Right forelimb (tissue), 1 donor: ENCODE data around the gene FAM180A.
"Not testable (repeated sequence)": the region's sequence is repeated elsewhere in the genome, so short reads cannot be mapped to it uniquely, and the experiment has no call there.

ENCODE experiments used
- DNase-seq: peaks from one replicate; pipeline ENCODE4 v3.0.0-alpha.2; 2018

FAM180A gene

GRCh38 chr7:135748770-135749169 lies at the start of gene FAM180A:
TSS of gene FAM180A (minus strand) at chr7:135748813. CDS start at chr7:135748580, 233 bp downstream.
- peak; percentile 75 for DNase-seq

DNA sequence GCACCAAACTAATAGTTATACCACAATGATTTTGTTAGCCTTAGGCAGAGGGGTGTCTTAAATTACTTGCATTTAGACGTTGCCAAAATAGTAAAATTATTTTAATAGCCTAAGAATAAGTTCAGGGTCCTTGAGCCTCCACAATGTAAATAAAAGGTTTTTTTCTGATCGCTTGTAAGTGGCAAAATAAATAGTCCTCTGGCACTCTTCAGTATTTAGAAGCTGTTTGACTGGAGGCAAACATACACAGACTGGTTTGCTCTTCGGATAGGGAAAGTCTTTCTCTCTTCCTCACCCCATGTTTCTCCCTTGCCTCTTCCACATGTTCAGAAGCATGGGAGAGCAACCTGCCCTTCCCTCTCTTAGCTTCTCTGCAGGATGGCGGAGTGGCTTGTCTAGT lies 49.5 kb upstream of the FAM180A start:
- DNase-seq: no peak

GRCh38 chr7:135795846-135796570 lies 47.4 kb upstream of the FAM180A start:
- no peak for DNase-seq

DNA sequence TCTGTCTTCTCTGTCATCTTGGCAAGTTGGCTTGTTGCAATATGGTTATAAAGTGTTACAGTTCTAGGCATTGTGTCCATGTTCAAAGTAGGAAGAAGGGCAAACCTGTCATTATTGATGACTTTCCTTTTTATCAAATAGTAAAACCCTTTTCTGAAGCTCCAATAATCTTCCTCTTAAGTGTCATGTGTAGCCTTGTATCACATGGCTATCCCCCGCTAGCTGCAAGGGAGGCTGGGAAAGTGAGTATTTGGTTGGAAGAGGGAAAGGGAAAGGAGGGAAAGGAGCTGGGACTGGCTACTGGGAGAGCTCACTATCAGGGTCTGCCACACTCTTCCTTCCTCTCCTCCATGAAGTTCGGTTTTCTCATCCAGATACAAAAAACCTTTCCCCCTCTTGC lies 45.2 kb upstream of the FAM180A start:
- no peak for DNase-seq

DNA sequence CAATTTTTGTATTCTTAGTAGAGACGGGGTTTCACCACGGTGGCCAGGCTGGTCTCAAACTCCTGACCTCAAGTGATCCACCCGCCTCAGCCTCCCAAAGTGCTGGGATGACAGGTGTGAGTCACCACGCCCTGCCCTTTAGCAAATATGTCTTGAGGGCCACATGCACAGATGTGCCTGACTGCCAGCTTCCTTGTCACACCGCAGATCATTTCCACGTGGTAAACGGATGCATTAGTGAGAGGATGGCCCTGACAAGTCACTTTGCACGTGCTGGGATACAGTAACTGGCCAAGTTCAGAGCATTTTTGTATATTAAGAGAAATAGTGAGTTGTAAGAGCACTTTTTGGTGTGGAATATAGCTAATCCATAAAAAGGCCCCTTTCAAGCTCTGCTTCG lies 44.3 kb upstream of the FAM180A start:
- no peak for DNase-seq

GRCh38 chr7:135792363-135792668 lies 43.7 kb upstream of the FAM180A start:
- no peak for DNase-seq

GRCh38 chr7:135791543-135792362 lies 43.1 kb upstream of the FAM180A start:
- DNase-seq: no peak

- no peak for DNase-seq
These were observed 41.9 kb upstream of the FAM180A start for GRCh38 chr7:135790371-135790977.

- no peak for DNase-seq
These were observed 41.3 kb upstream of the FAM180A start for GRCh38 chr7:135789956-135790355.

GRCh38 chr7:135789431-135789830 lies 40.8 kb upstream of the FAM180A start:
- no peak for DNase-seq

GRCh38 chr7:135786911-135787310 lies 38.3 kb upstream of the FAM180A start:
- no peak for DNase-seq

GRCh38 chr7:135785065-135785464 lies 36.5 kb upstream of the FAM180A start:
- DNase-seq: no peak

GRCh38 chr7:135784013-135784412 lies 35.4 kb upstream of the FAM180A start:
- no peak for DNase-seq

DNA sequence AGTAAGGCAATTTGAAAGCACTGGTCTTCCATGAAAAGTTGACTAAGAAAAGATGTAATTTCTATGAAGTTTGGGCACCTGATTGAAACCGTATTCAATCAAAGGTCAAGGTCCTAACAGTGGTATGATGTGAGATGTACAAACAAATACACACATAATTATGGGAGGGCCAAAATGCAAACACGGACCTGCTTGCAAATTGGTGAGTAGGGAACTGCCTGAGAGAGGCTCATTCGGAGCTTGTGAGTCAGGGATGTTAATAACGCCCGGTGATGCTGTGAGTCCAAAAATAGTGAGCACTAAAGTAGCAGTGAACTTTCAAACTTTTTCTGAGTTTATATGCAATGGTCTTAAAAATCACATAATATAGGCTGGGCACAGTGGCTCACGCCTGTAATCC lies 34.2 kb upstream of the FAM180A start:
- no peak for DNase-seq

- no peak for DNase-seq
These were observed 33.8 kb upstream of the FAM180A start for GRCh38 chr7:135782377-135782776.

- no peak for DNase-seq
These were observed 29.2 kb upstream of the FAM180A start for GRCh38 chr7:135777626-135778398.

DNA sequence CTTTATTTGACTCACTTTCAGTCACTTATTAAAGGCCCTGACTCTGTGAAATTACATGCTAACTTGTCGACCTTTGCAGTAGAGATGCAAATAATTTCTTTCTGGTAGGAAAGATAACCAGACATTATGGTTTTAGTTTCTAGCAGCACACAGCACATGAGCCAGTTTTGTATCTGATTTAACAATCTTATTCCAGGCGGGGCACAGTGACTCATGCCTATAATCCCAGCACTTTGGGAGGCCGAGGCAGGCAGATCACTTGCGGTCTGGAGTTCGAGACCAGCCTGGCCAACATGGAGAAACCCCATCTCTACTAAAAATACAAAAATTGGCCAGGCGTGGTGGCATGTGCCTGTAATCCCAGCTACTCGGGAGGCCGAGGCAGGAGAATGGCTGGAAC lies 27.3 kb upstream of the FAM180A start:
- not testable (repeated sequence) for DNase-seq

- DNase-seq: no peak
These were observed 26.6 kb upstream of the FAM180A start for GRCh38 chr7:135775230-135775629.

GRCh38 chr7:135774284-135774683 lies 25.7 kb upstream of the FAM180A start:
- DNase-seq: no peak

DNA sequence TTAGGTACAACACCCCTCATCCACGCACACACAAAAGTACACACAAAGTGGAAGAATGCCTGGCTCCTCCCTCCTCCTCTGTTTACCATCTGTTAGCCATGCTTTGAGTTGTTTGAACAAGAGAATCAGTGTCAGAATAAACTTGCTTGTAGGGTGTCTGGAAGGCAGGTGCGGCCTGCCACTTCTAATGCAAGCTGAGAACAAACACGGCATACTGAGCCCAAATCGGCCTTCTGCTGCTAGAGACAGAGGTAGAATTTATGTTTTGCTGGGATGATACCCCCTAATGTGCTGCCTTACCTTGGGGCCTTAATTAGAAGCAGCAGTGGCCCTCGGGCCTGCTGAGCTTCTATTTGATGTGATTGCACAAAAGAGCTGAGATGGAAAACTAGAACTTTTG lies 24.9 kb upstream of the FAM180A start:
- DNase-seq: no peak

DNA sequence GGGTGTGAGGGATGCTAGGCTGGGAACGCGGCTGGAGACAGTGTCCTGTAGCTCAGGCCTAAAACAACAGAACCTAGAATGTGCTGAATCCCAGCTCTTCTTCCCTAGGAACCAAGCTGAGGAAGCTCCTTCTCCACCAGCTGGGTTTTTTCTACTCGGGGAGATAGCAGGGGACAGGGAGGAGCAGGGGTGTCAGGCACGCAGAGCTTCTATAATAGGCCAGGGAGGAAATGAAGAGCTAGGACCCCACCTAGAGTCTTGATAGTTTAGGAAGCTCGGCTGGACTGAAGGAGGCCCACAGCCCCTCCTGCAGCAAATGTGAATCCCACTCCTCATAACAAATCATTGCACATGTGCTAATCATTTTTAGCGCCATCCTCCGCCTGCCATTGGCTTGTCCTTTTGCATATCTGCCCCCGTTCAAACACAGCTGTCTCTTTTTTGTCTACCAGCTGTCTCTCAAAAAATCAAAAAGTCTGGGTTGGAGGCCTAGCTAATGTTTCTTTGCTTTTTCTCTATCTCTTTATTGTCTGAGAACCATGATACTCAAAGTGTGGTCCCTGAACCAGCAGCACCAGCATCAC lies 24.1 kb upstream of the FAM180A start:
- no peak for DNase-seq

- no peak for DNase-seq
These were observed 23.5 kb upstream of the FAM180A start for GRCh38 chr7:135771961-135772638.
